ENCODE results near the gene MXD4.

DNA sequence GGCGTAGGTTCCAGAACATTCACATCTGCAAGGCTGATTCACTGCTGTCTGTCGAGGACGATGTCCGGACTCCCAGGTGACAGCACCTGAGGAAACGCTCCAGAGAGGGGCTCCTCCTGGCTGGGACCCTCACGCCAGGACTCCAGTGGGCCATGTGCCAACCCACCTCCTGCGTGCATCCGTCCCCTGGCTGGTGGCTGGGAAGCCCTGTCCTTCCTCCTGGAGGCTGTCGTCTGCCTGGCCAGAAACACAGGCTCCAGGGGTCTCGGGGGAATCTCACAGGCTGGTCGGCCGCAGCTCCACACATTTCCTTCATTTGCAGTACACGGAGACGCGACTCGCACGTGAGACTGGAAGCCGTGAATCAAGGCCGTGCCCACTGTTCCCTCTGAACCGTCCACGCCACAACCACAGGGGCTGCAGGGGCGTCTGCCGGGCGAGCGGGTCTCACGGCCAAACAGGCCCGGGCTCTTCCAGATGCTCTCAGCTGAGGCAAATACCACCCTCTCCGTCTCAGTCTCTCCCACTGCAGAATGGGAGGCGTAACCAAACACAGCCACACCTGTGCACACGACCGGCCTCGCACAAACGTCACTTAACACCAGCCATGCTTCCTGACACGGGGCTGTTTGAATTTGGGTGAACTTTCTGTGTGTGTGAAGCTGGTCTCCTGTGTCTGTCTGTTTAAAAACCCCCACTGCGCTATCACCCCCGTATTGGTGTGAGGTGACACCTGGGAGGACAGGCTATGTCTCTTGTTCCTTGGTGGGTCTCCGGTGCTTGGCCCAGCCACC is 38.7 kb upstream of the MXD4 start:
- no peak for TF ChIP-seq FOXA1 (IDR thresholded peaks at IDR 0.05)
- TF ChIP-seq NFRKB (IDR thresholded peaks at IDR 0.05) = no peak
